ENCODE data around the gene KLHDC9. TPM values are rescaled to one million over a fixed set of nuclear protein-coding genes. Genes with fewer than 3 reads are reported as not detected.

KLHDC9 gene
- polyA plus RNA-seq, 1 experiment = 1.1 TPM

- H3K27ac ChIP-seq (ENCODE audit: low read depth, low read length) = no peak overlapping the region
- peaks cover 3% of the 10 kb centered on the region; the same call in 1 of the 2 replicates for H3K9me3 ChIP-seq (ENCODE audit: control insufficient read depth, insufficient read depth, low read length)
- ChIA-PET CTCF (interaction anchor here (1.0 to 4.4 kb wide), 6 partner anchors 15 to 70 kb away, joined by 3 to 35 read pairs (median 6); partner anchors contain the start of genes KLHDC9 and USF1), POLR2A (no interaction called here)
- TF ChIP-seq CTCF (IDR thresholded peaks at IDR 0.05; ENCODE audit: low read depth, low read length) = no peak
- H3K4me3 ChIP-seq (ENCODE audit: low read depth, low read length) = no peak overlapping the region
- peaks cover 4% of the 10 kb centered on the region for H3K27me3 ChIP-seq (ENCODE audit: control insufficient read depth, insufficient read depth, low read length)
- no peak for DNase-seq (ENCODE audit: low read depth, low spot score)
These were observed 27.4 kb upstream of the KLHDC9 start for GRCh38 chr1:161070761-161071160.

GRCh38 chr1:161071886-161072371 lies 26.2 kb upstream of the KLHDC9 start:
- DNase-seq (ENCODE audit: low read depth, low spot score) = no peak
- Histone ChIP-seq H3K27me3 (ENCODE audit: control insufficient read depth, insufficient read depth, low read length) (peaks cover 4% of the 10 kb centered on the region), H3K4me3 (ENCODE audit: low read depth, low read length) (no peak overlapping the region), H3K9me3 (ENCODE audit: control insufficient read depth, insufficient read depth, low read length) (peaks cover 3% of the 10 kb centered on the region; the same call in 1 of the 2 replicates), H3K27ac (ENCODE audit: low read depth, low read length) (no peak overlapping the region)
- TF ChIP-seq CTCF (IDR thresholded peaks at IDR 0.05; ENCODE audit: low read depth, low read length) = peak; percentile 52
- POLR2A ChIA-PET = no interaction called here
- CTCF ChIA-PET = interaction anchor here (0.5 to 4.4 kb wide), 8 partner anchors 10 to 69 kb away, joined by 3 to 35 read pairs (median 4); partner anchors contain the start of genes KLHDC9 and USF1

- no peak for DNase-seq (ENCODE audit: low read depth, low spot score)
- Histone ChIP-seq H3K27me3 (ENCODE audit: control insufficient read depth, insufficient read depth, low read length) (peaks cover 2% of the 10 kb centered on the region), H3K27ac (ENCODE audit: low read depth, low read length) (no peak overlapping the region), H3K9me3 (ENCODE audit: control insufficient read depth, insufficient read depth, low read length) (peaks cover 3% of the 10 kb centered on the region; the same call in 1 of the 2 replicates), H3K4me3 (ENCODE audit: low read depth, low read length) (no peak overlapping the region)
- CTCF ChIA-PET = interaction anchor here (0.5 to 0.7 kb wide), 2 partner anchors 15 to 26 kb away, joined by 3 read pairs; no protein-coding TSS in a partner anchor
- POLR2A ChIA-PET = no interaction called here
- no peak for TF ChIP-seq CTCF (IDR thresholded peaks at IDR 0.05; ENCODE audit: low read depth, low read length)
These were observed 25.3 kb upstream of the KLHDC9 start for GRCh38 chr1:161072751-161073449.

GRCh38 chr1:161073474-161074121 lies 24.6 kb upstream of the KLHDC9 start:
- Histone ChIP-seq H3K27me3 (ENCODE audit: control insufficient read depth, insufficient read depth, low read length) (no peaks in the 10 kb centered on the region), H3K9me3 (ENCODE audit: control insufficient read depth, insufficient read depth, low read length) (peaks cover 3% of the 10 kb centered on the region; the same call in 1 of the 2 replicates), H3K27ac (ENCODE audit: low read depth, low read length) (no peak overlapping the region), H3K4me3 (ENCODE audit: low read depth, low read length) (no peak overlapping the region)
- ChIA-PET POLR2A (no interaction called here), CTCF (no interaction called here)
- DNase-seq (ENCODE audit: low read depth, low spot score) = no peak
- TF ChIP-seq CTCF (IDR thresholded peaks at IDR 0.05; ENCODE audit: low read depth, low read length) = no peak
